ENCODE measurements around the gene TRMT61B. TPM values are rescaled to one million over a fixed set of nuclear protein-coding genes. Genes with fewer than 3 reads are reported as not detected.

TRMT61B gene
- polyA plus RNA-seq: 10 to 100 TPM in 1 of 2 donors, 1 to 10 TPM in 1; 9.7 to 30.7 TPM

- H3K36me3 ChIP-seq (ENCODE audit: control insufficient read depth in 2 of 2, insufficient read depth in 2 of 2, low read length in 1 of 2): no peaks in the 10 kb centered on the region
- H3K4me3 ChIP-seq (ENCODE audit: low read depth in 1 of 2, low read length in 2 of 2): peak within 1 kb of the TSS; percentile 85 to 94
- 0% methylated on average over 57 of the region's 57 CpGs for WGBS, 2 donors
- peaks cover 3% of the 10 kb centered on the region in 2 donors for H3K4me1 ChIP-seq (ENCODE audit: control insufficient read depth in 2 of 2, insufficient read depth in 2 of 2, low read length in 1 of 2)
- no peaks in the 10 kb centered on the region for H3K27me3 ChIP-seq (ENCODE audit: control insufficient read depth in 1 of 2, insufficient read depth in 2 of 2, low read length in 2 of 2)
- peak within 1 kb of the TSS; percentile 75 to 88 for H3K27ac ChIP-seq (ENCODE audit: low read depth in 2 of 2, low read length in 1 of 2)
- H3K9me3 ChIP-seq (ENCODE audit: control insufficient read depth in 2 of 2, insufficient read depth in 1 of 2, low read depth in 1 of 2, low read length in 1 of 2): no peaks in the 10 kb centered on the region
Measured at GRCh38 chr2:28870146-28870891, at the start of gene TRMT61B. Gene TRMT61B (minus strand): TSS chr2:28870309. CDS start chr2:28870277, 32 bp downstream.

GRCh38 chr2:28915939-28916338 lies 45.8 kb upstream of the TRMT61B start:
- Histone ChIP-seq H3K36me3 (ENCODE audit: control insufficient read depth in 2 of 2, insufficient read depth in 2 of 2, low read length in 1 of 2) (peaks cover 4 to 5% of the 10 kb centered on the region in 2 donors), H3K27ac (ENCODE audit: low read depth in 2 of 2, low read length in 1 of 2) (no peak overlapping the region), H3K4me1 (ENCODE audit: control insufficient read depth in 2 of 2, insufficient read depth in 2 of 2, low read length in 1 of 2) (no peaks in the 10 kb centered on the region), H3K27me3 (ENCODE audit: control insufficient read depth in 1 of 2, insufficient read depth in 2 of 2, low read length in 2 of 2) (no peaks in the 10 kb centered on the region), H3K4me3 (ENCODE audit: low read depth in 1 of 2, low read length in 2 of 2) (no peak overlapping the region), H3K9me3 (ENCODE audit: control insufficient read depth in 2 of 2, insufficient read depth in 1 of 2, low read depth in 1 of 2, low read length in 1 of 2) (no peaks in the 10 kb centered on the region)
- WGBS, 2 donors: 81 to 94% methylated on average over 1 of the region's 1 CpG

GRCh38 chr2:28909655-28910353 lies 39.7 kb upstream of the TRMT61B start:
- H3K4me1 ChIP-seq (ENCODE audit: control insufficient read depth in 2 of 2, insufficient read depth in 2 of 2, low read length in 1 of 2): no peaks in the 10 kb centered on the region

GRCh38 chr2:28908172-28908571 lies 38.1 kb upstream of the TRMT61B start:
- Histone ChIP-seq H3K27me3 (ENCODE audit: control insufficient read depth in 1 of 2, insufficient read depth in 2 of 2, low read length in 2 of 2) (no peaks in the 10 kb centered on the region), H3K27ac (ENCODE audit: low read depth in 2 of 2, low read length in 1 of 2) (no peak overlapping the region), H3K4me1 (ENCODE audit: control insufficient read depth in 2 of 2, insufficient read depth in 2 of 2, low read length in 1 of 2) (no peaks in the 10 kb centered on the region), H3K4me3 (ENCODE audit: low read depth in 1 of 2, low read length in 2 of 2) (no peak overlapping the region), H3K36me3 (ENCODE audit: control insufficient read depth in 2 of 2, insufficient read depth in 2 of 2, low read length in 1 of 2) (peaks cover 6 to 14% of the 10 kb centered on the region in 2 donors), H3K9me3 (ENCODE audit: control insufficient read depth in 2 of 2, insufficient read depth in 1 of 2, low read depth in 1 of 2, low read length in 1 of 2) (no peaks in the 10 kb centered on the region)
- 13 to 38% methylated on average over 1 of the region's 1 CpG for WGBS, 2 donors

More at GRCh38 chr2:28909655-28910353, 39.7 kb upstream of the TRMT61B start:
- Histone ChIP-seq H3K9me3 (ENCODE audit: control insufficient read depth in 2 of 2, insufficient read depth in 1 of 2, low read depth in 1 of 2, low read length in 1 of 2) (no peaks in the 10 kb centered on the region), H3K27me3 (ENCODE audit: control insufficient read depth in 1 of 2, insufficient read depth in 2 of 2, low read length in 2 of 2) (no peaks in the 10 kb centered on the region), H3K4me3 (ENCODE audit: low read depth in 1 of 2, low read length in 2 of 2) (no peak overlapping the region), H3K36me3 (ENCODE audit: control insufficient read depth in 2 of 2, insufficient read depth in 2 of 2, low read length in 1 of 2) (peaks cover 11 to 16% of the 10 kb centered on the region in 2 donors), H3K27ac (ENCODE audit: low read depth in 2 of 2, low read length in 1 of 2) (no peak overlapping the region)
- 84 to 88% methylated on average over 6 of the region's 6 CpGs for WGBS, 2 donors

GRCh38 chr2:28906821-28907220 lies 36.7 kb upstream of the TRMT61B start:
- WGBS, 2 donors: 93 to 94% methylated on average over 2 of the region's 2 CpGs

GRCh38 chr2:28906376-28906775 lies 36.3 kb upstream of the TRMT61B start:
- no peak overlapping the region for H3K4me3 ChIP-seq (ENCODE audit: low read depth in 1 of 2, low read length in 2 of 2)
- 88 to 93% methylated on average over 4 of the region's 4 CpGs for WGBS, 2 donors
- H3K4me1 ChIP-seq (ENCODE audit: control insufficient read depth in 2 of 2, insufficient read depth in 2 of 2, low read length in 1 of 2): no peaks in the 10 kb centered on the region
- no peaks in the 10 kb centered on the region for H3K9me3 ChIP-seq (ENCODE audit: control insufficient read depth in 2 of 2, insufficient read depth in 1 of 2, low read depth in 1 of 2, low read length in 1 of 2)
- peaks cover 10 to 14% of the 10 kb centered on the region in 2 donors for H3K36me3 ChIP-seq (ENCODE audit: control insufficient read depth in 2 of 2, insufficient read depth in 2 of 2, low read length in 1 of 2)
- no peak overlapping the region for H3K27ac ChIP-seq (ENCODE audit: low read depth in 2 of 2, low read length in 1 of 2)
- H3K27me3 ChIP-seq (ENCODE audit: control insufficient read depth in 1 of 2, insufficient read depth in 2 of 2, low read length in 2 of 2): no peaks in the 10 kb centered on the region

More at GRCh38 chr2:28906821-28907220, 36.7 kb upstream of the TRMT61B start:
- Histone ChIP-seq H3K4me3 (ENCODE audit: low read depth in 1 of 2, low read length in 2 of 2) (no peak overlapping the region), H3K9me3 (ENCODE audit: control insufficient read depth in 2 of 2, insufficient read depth in 1 of 2, low read depth in 1 of 2, low read length in 1 of 2) (no peaks in the 10 kb centered on the region), H3K27me3 (ENCODE audit: control insufficient read depth in 1 of 2, insufficient read depth in 2 of 2, low read length in 2 of 2) (no peaks in the 10 kb centered on the region), H3K27ac (ENCODE audit: low read depth in 2 of 2, low read length in 1 of 2) (no peak overlapping the region), H3K4me1 (ENCODE audit: control insufficient read depth in 2 of 2, insufficient read depth in 2 of 2, low read length in 1 of 2) (no peaks in the 10 kb centered on the region), H3K36me3 (ENCODE audit: control insufficient read depth in 2 of 2, insufficient read depth in 2 of 2, low read length in 1 of 2) (peaks cover 10 to 14% of the 10 kb centered on the region in 2 donors)

- Histone ChIP-seq H3K27me3 (ENCODE audit: control insufficient read depth in 1 of 2, insufficient read depth in 2 of 2, low read length in 2 of 2) (no peaks in the 10 kb centered on the region), H3K27ac (ENCODE audit: low read depth in 2 of 2, low read length in 1 of 2) (no peak overlapping the region), H3K4me1 (ENCODE audit: control insufficient read depth in 2 of 2, insufficient read depth in 2 of 2, low read length in 1 of 2) (no peaks in the 10 kb centered on the region), H3K4me3 (ENCODE audit: low read depth in 1 of 2, low read length in 2 of 2) (no peak overlapping the region), H3K36me3 (ENCODE audit: control insufficient read depth in 2 of 2, insufficient read depth in 2 of 2, low read length in 1 of 2) (peaks cover 10 to 14% of the 10 kb centered on the region in 2 donors), H3K9me3 (ENCODE audit: control insufficient read depth in 2 of 2, insufficient read depth in 1 of 2, low read depth in 1 of 2, low read length in 1 of 2) (no peaks in the 10 kb centered on the region)
- WGBS, 2 donors: 97% methylated on average over 3 of the region's 3 CpGs
Measured at GRCh38 chr2:28905533-28905932, 35.4 kb upstream of the TRMT61B start.

- WGBS, 2 donors: 91 to 92% methylated on average over 2 of the region's 2 CpGs
- Histone ChIP-seq H3K9me3 (ENCODE audit: control insufficient read depth in 2 of 2, insufficient read depth in 1 of 2, low read depth in 1 of 2, low read length in 1 of 2) (no peaks in the 10 kb centered on the region), H3K4me1 (ENCODE audit: control insufficient read depth in 2 of 2, insufficient read depth in 2 of 2, low read length in 1 of 2) (no peaks in the 10 kb centered on the region), H3K27ac (ENCODE audit: low read depth in 2 of 2, low read length in 1 of 2) (no peak overlapping the region), H3K4me3 (ENCODE audit: low read depth in 1 of 2, low read length in 2 of 2) (no peak overlapping the region), H3K27me3 (ENCODE audit: control insufficient read depth in 1 of 2, insufficient read depth in 2 of 2, low read length in 2 of 2) (no peaks in the 10 kb centered on the region), H3K36me3 (ENCODE audit: control insufficient read depth in 2 of 2, insufficient read depth in 2 of 2, low read length in 1 of 2) (peaks cover 10 to 14% of the 10 kb centered on the region in 2 donors)
Measured at GRCh38 chr2:28904802-28905457, 34.8 kb upstream of the TRMT61B start.

- H3K27ac ChIP-seq (ENCODE audit: low read depth in 2 of 2, low read length in 1 of 2): no peak overlapping the region
- WGBS, 2 donors: 73% methylated on average over 2 of the region's 2 CpGs
- H3K4me3 ChIP-seq (ENCODE audit: low read depth in 1 of 2, low read length in 2 of 2): no peak overlapping the region
- no peaks in the 10 kb centered on the region for H3K9me3 ChIP-seq (ENCODE audit: control insufficient read depth in 2 of 2, insufficient read depth in 1 of 2, low read depth in 1 of 2, low read length in 1 of 2)
- H3K36me3 ChIP-seq (ENCODE audit: control insufficient read depth in 2 of 2, insufficient read depth in 2 of 2, low read length in 1 of 2): peaks cover 8 to 14% of the 10 kb centered on the region in 2 donors
- H3K27me3 ChIP-seq (ENCODE audit: control insufficient read depth in 1 of 2, insufficient read depth in 2 of 2, low read length in 2 of 2): no peaks in the 10 kb centered on the region
- H3K4me1 ChIP-seq (ENCODE audit: control insufficient read depth in 2 of 2, insufficient read depth in 2 of 2, low read length in 1 of 2): no peaks in the 10 kb centered on the region
Measured at GRCh38 chr2:28904295-28904694, 34.2 kb upstream of the TRMT61B start.
